ENCODE data around the gene SCOC.

GRCh38 chr4:140427919-140428471, 54.5 kb downstream of the SCOC start:
- peak in 1 of 2 experiments; percentile 78; a peak in 2 of 4 replicates for TF ChIP-seq CEBPB (IDR thresholded peaks at IDR 0.05)
- no peak for TF ChIP-seq NPAS2 (CRISPR knock-in tag; IDR thresholded peaks at IDR 0.05; ENCODE audit: borderline replicate concordance)
- no peak for TF ChIP-seq E2F6 (IDR thresholded peaks at IDR 0.05; ENCODE audit: borderline replicate concordance, low read depth)
- TF ChIP-seq KDM1A (IDR thresholded peaks at IDR 0.05; ENCODE audit: low read depth), result no peak
- no peak for TF ChIP-seq POLR2AphosphoS2 (conservative IDR thresholded peaks at IDR 0.05; ENCODE audit: low read length)
- TF ChIP-seq EP300 (IDR thresholded peaks at IDR 0.05), result no peak
- TF ChIP-seq CTCF (IDR thresholded peaks at IDR 0.05), result no peak; the same call in 2 of the 3 replicates
- no peak for TF ChIP-seq NR3C1 (IDR thresholded peaks at IDR 0.05)
- no peak for TF ChIP-seq CHD2 (IDR thresholded peaks at IDR 0.05; ENCODE audit: low read length, partially characterized antibody)
- TF ChIP-seq RFX5 (IDR thresholded peaks at IDR 0.05), result no peak

Data from A549 (cell line).